K562 (cell line): ENCODE results near the gene PRMT5. TPM values are rescaled to one million over a fixed set of nuclear protein-coding genes. Genes with fewer than 3 reads are reported as not detected.

Experiments used
- BRF2 ChIP-seq: IDR thresholded peaks from 3 replicates; pipeline ENCODE4 v1.6.1; 2011; ENCODE audit warnings: borderline replicate concordance, mild to moderate bottlenecking; ENCODE audit not compliant: insufficient read length, insufficient read depth
- COPS2 ChIP-seq: fragments of 450-650 bp; conservative IDR thresholded peaks from 2 replicates; pipeline ENCODE4 v1.6.1; 2016; ENCODE audit warnings: mild to moderate bottlenecking, moderate library complexity
- FIP1L1 ChIP-seq: fragments of 200-400 bp; formaldehyde crosslinking; IDR thresholded peaks from 2 replicates; pipeline ENCODE4 v1.6.1; 2018; ENCODE audit warnings: mild to moderate bottlenecking, low read depth, low read length; ENCODE audit not compliant: poor library complexity, severe bottlenecking
- FOXJ2 ChIP-seq: fragments of 200-800 bp; sonication (Bioruptor generic); IDR thresholded peaks from 2 replicates; pipeline ENCODE4 v1.6.1; 2016; ENCODE audit warnings: missing genetic modification characterization, missing compliant biosample characterization
- FOXP1 ChIP-seq: sonication (generic); formaldehyde crosslinking; IDR thresholded peaks from 2 replicates; pipeline ENCODE4 v1.8.0; 2022; ENCODE audit warnings: mild to moderate bottlenecking, missing genetic modification reagents
- GABPA ChIP-seq: fragments of 200-800 bp; sonication (Bioruptor generic); conservative IDR thresholded peaks from 2 replicates; pipeline ENCODE4 v1.6.1; 2016; ENCODE audit warnings: low read depth, missing genetic modification characterization, missing compliant biosample characterization
- GABPB1 ChIP-seq: sonication (generic); formaldehyde crosslinking; IDR thresholded peaks from 2 replicates; pipeline ENCODE4 v1.8.0; 2022; ENCODE audit warnings: mild to moderate bottlenecking, missing genetic modification reagents
- ILF3 ChIP-seq: fragments of 450-650 bp; IDR thresholded peaks from 2 replicates; pipeline ENCODE4 v1.6.1; 2018; ENCODE audit warnings: antibody characterized with exemption, mild to moderate bottlenecking, moderate library complexity, borderline replicate concordance
- POLR2G ChIP-seq: fragments of 200-400 bp; formaldehyde crosslinking; IDR thresholded peaks from 2 replicates; pipeline ENCODE4 v1.6.1; 2017; ENCODE audit warnings: low read depth, mild to moderate bottlenecking, antibody characterized with exemption, low read length, moderate library complexity
- RHOXF2B ChIP-seq: fragments of 250-450 bp; sonication (Bioruptor Pico); conservative IDR thresholded peaks from 2 replicates; pipeline ENCODE4 v1.5.1; 2021
- SFPQ ChIP-seq: fragments of 200-400 bp; formaldehyde crosslinking; IDR thresholded peaks from 2 replicates; pipeline ENCODE4 v1.6.1; 2017; ENCODE audit warnings: mild to moderate bottlenecking, low read depth, low read length, moderate library complexity
- SLC30A9 ChIP-seq: fragments of 250-450 bp; sonication (Bioruptor Pico); IDR thresholded peaks from 2 replicates; pipeline ENCODE4 v1.8.0; 2022; ENCODE audit warnings: mild to moderate bottlenecking, moderate library complexity
- TCF7L2 ChIP-seq: fragments of 150-350 bp; IDR thresholded peaks from 2 replicates; pipeline ENCODE4 v1.6.1; 2016; ENCODE audit warnings: low read depth, mild to moderate bottlenecking, low read length, moderate library complexity
- XRCC5 ChIP-seq: fragments of 200-400 bp; formaldehyde crosslinking; IDR thresholded peaks from 2 replicates; pipeline ENCODE4 v1.6.1; 2017; ENCODE audit warnings: low read depth, mild to moderate bottlenecking, low read length
- ZEB2 ChIP-seq: fragments of 450-650 bp; IDR thresholded peaks from 2 replicates; pipeline ENCODE4 v1.6.1; 2016
- ZKSCAN3 ChIP-seq: fragments of 250-450 bp; sonication (Bioruptor Pico); IDR thresholded peaks from 2 replicates; pipeline ENCODE4 v1.4.0; 2020
- ZNF395 ChIP-seq: fragments of 200-800 bp; sonication (Bioruptor generic); IDR thresholded peaks from 2 replicates; pipeline ENCODE4 v1.6.1; 2017; ENCODE audit warnings: missing genetic modification characterization, missing compliant biosample characterization
- ZNF740 ChIP-seq, 3 experiments: fragments of 200-800 bp in 1 of 3; sonication (Bioruptor generic) in 1 of 3; sonication (generic) in 1 of 3; formaldehyde crosslinking in 1 of 3; IDR thresholded peaks; 2 replicates each; pipeline versions ENCODE4 v1.6.1 to v1.8.0; 2016 to 2022; ENCODE audit warnings: mild to moderate bottlenecking in 2 of 3, missing compliant biosample characterization in 2 of 3, missing genetic modification characterization in 2 of 3, missing genetic modification reagents in 1 of 3
- polyA plus RNA-seq, 8 experiments: library from polyadenylated mRNA; depleted of rRNA in 4 of 8; stranded (reverse) in 5 of 8; unstranded in 3 of 8; fragments of >200 nt; fragmentation: Nextera tagmentation in 2 of 8; fragmentation: Illumina TruSeq in 1 of 8; extraction: Ambion mirVana in 2 of 8; extraction: Trizol in 1 of 8; gene quantifications; 2 replicates each; pipeline versions ENCODE4 v1.2.1 to v1.2.3, GENCODE V29; 2011 to 2014; ENCODE audit warnings: inconsistent platforms in 1 of 8, missing spikeins in 1 of 8
- total RNA-seq, 7 experiments: library from RNA; depleted of rRNA in 6 of 7; stranded (reverse); fragments of >200 nt in 6 of 7; fragmentation: Illumina TruSeq in 2 of 7; extraction: Trizol in 2 of 7; gene quantifications; 2 replicates each; pipeline versions ENCODE4 v1.2.1 to v1.2.3, GENCODE V29; 2011 to 2021; ENCODE audit warnings: low replicate concordance in 1 of 7

PRMT5 gene
- total and polyA plus RNA-seq, 9 of the 15 experiments (the other 6 are each of a cell fraction or from before 2014, with no cell fraction given): 114 to 552 (median 222) TPM

- TF ChIP-seq BRF2 (no peak), ZKSCAN3 (CRISPR knock-in tag) (no peak), ZNF395 (CRISPR knock-in tag) (no peak), COPS2 (no peak), GABPB1 (CRISPR knock-in tag) (no peak), GABPA (peak; percentile 70), SLC30A9 (CRISPR knock-in tag) (no peak), SFPQ (no peak), FOXJ2 (no peak), ZNF740 (CRISPR knock-in tag; IDR thresholded peaks at IDR 0.05) (no peak), ZNF740 (tag; IDR thresholded peaks at IDR 0.05) (no peak), RHOXF2B (CRISPR knock-in tag) (no peak), XRCC5 (peak; percentile 83; the same call in 1 of the 2 replicates), FIP1L1 (peak; percentile 40), ZEB2 (peak; percentile 71), TCF7L2 (no peak), POLR2G (peak; percentile 74), FOXP1 (CRISPR knock-in tag) (no peak), ILF3 (no peak)
These were observed 56.9 kb downstream of the PRMT5 start (continued) for GRCh38 chr14:22872033-22872832.
